ENCODE data around the gene RXRG. TPM values are rescaled to one million over a fixed set of nuclear protein-coding genes. Genes with fewer than 3 reads are reported as not detected.
A peak's percentile ranks its signal among the peaks of the same experiment; 100 is the strongest.

Gene RXRG
- total and polyA plus RNA-seq, 11 donors = 0.91 to 11.4 (median 2.3) TPM

DNA sequence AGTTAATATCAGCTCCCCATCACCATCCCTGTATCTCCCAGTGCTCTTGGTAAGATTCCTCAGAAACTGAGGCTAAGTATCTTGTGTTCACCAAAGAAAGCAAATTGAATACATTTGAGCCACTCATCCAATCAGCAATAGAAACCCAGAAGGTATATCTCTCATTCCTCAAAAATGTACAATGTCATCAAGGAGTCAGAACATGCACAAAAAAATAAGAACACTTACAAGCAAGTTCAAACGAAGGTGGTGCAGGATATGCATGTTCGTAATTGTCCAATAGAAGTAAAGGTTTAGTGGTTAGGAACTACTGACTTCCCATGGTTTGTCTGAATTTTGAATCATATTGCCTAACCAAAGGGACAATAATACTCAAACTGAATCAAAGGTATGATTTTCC is 24.3 kb downstream of the RXRG start:
- peaks cover 0 to 8% (median 0%) of the 10 kb centered on the region in 9 donors for H3K36me3 ChIP-seq
- ATAC-seq = no peak
- TF ChIP-seq POLR2A (IDR thresholded peaks at IDR 0.05) (no peak), CTCF (IDR thresholded peaks at IDR 0.05) (no peak)
- WGBS, 4 donors = 81 to 92% (median 90%) methylated on average over 2 of the region's 2 CpGs
- peaks cover 0 to 3% (median 0%) of the 10 kb centered on the region in 9 donors for H3K27me3 ChIP-seq
- H3K27ac ChIP-seq = no peak overlapping the region
- H3K9me3 ChIP-seq = no peaks in the 10 kb centered on the region
- intact Hi-C loops (cut with DNase I) = no loop called here
- H3K4me3 ChIP-seq = no peak overlapping the region
- no peak for DNase-seq
- peaks cover 0 to 41% (median 15%) of the 10 kb centered on the region in 12 donors for H3K4me1 ChIP-seq

GRCh38 chr1:165419839-165420238 is 25.1 kb downstream of the RXRG start:
- TF ChIP-seq CTCF (IDR thresholded peaks at IDR 0.05) (no peak), POLR2A (IDR thresholded peaks at IDR 0.05) (no peak)
- H3K9me3 ChIP-seq = no peaks in the 10 kb centered on the region
- H3K27me3 ChIP-seq = peaks cover 0 to 3% (median 0%) of the 10 kb centered on the region in 9 donors
- WGBS, 4 donors = 67 to 87% (median 74%) methylated on average over 2 of the region's 2 CpGs
- H3K4me1 ChIP-seq = peaks cover 0 to 33% (median 7%) of the 10 kb centered on the region in 12 donors
- no peak overlapping the region for H3K27ac ChIP-seq
- H3K36me3 ChIP-seq = peaks cover 0 to 8% (median 0%) of the 10 kb centered on the region in 9 donors
- H3K4me3 ChIP-seq = no peak overlapping the region
- no peak for ATAC-seq
- intact Hi-C loops (cut with DNase I) = loop anchor here in 1 of 10 donors (10.0 kb wide), 1 partner anchor 125 kb away; the partner anchor contains the start of gene LRRC52
- no peak for DNase-seq

GRCh38 chr1:165418195-165418594 is 26.7 kb downstream of the RXRG start:
- peaks cover 0 to 8% (median 0%) of the 10 kb centered on the region in 9 donors for H3K36me3 ChIP-seq
- TF ChIP-seq CTCF (IDR thresholded peaks at IDR 0.05) (no peak), POLR2A (IDR thresholded peaks at IDR 0.05) (no peak)
- intact Hi-C loops (cut with DNase I) = loop anchor here in 1 of 10 donors (10.0 kb wide), 1 partner anchor 127 kb away; the partner anchor contains the start of gene LRRC52
- H3K4me1 ChIP-seq = peaks cover 0 to 17% (median 0%) of the 10 kb centered on the region in 12 donors
- no peak overlapping the region for H3K4me3 ChIP-seq
- no peak for ATAC-seq
- peaks cover 0 to 3% (median 0%) of the 10 kb centered on the region in 9 donors for H3K27me3 ChIP-seq
- H3K27ac ChIP-seq = no peak overlapping the region
- no peak for DNase-seq
- H3K9me3 ChIP-seq = no peaks in the 10 kb centered on the region

DNA sequence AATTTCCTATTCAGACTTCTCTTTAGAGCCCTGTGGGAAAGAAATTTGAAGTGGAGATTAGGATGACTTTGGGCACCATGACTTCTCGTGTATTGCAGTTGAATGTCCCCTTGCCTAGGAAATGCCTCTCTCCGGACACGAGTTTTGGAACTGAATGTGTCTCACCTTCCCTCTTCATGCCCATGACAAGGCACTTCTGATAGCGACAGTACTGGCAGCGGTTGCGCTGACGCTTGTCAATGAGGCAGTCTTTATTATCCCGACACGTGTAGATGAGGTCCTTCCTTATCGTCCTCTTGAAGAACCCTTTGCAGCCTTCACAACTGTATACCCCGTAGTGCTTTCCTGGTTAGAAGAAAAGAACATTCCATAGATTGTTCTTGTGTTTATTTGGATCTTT is 28.1 kb downstream of the RXRG start:
- H3K4me3 ChIP-seq = no peak overlapping the region
- H3K9me3 ChIP-seq = no peaks in the 10 kb centered on the region
- H3K27me3 ChIP-seq = peaks cover 0 to 3% (median 0%) of the 10 kb centered on the region in 9 donors
- whole genome bisulfite sequencing, 4 donors = 47 to 50% (median 49%) methylated on average over 11 of the region's 11 CpGs
- ATAC-seq (peak; percentile 81 to 94 (median 87)), DNase-seq (peak in 3 of 5 donors; percentile 33 to 63 (median 36))
- TF ChIP-seq CTCF (IDR thresholded peaks at IDR 0.05) = no peak
- no peak for TF ChIP-seq POLR2A (IDR thresholded peaks at IDR 0.05)
- peaks cover 0 to 10% (median 0%) of the 10 kb centered on the region in 12 donors for H3K4me1 ChIP-seq
- intact Hi-C loops (cut with DNase I) = loop anchor here in 1 of 10 donors (10.0 kb wide), 1 partner anchor 128 kb away; the partner anchor contains the start of gene LRRC52
- H3K27ac ChIP-seq = peak overlapping the region in 1 of 12 donors; percentile 53
- H3K36me3 ChIP-seq = peaks cover 0 to 8% (median 0%) of the 10 kb centered on the region in 9 donors
